ENCODE measurements around the gene KIF18B. TPM values are rescaled to one million over a fixed set of nuclear protein-coding genes. Genes with fewer than 3 reads are reported as not detected.

KIF18B gene
- total and polyA plus RNA-seq, 9 donors: 0.10 to 0.79 (median 0.17) TPM; not detected in 3

DNA sequence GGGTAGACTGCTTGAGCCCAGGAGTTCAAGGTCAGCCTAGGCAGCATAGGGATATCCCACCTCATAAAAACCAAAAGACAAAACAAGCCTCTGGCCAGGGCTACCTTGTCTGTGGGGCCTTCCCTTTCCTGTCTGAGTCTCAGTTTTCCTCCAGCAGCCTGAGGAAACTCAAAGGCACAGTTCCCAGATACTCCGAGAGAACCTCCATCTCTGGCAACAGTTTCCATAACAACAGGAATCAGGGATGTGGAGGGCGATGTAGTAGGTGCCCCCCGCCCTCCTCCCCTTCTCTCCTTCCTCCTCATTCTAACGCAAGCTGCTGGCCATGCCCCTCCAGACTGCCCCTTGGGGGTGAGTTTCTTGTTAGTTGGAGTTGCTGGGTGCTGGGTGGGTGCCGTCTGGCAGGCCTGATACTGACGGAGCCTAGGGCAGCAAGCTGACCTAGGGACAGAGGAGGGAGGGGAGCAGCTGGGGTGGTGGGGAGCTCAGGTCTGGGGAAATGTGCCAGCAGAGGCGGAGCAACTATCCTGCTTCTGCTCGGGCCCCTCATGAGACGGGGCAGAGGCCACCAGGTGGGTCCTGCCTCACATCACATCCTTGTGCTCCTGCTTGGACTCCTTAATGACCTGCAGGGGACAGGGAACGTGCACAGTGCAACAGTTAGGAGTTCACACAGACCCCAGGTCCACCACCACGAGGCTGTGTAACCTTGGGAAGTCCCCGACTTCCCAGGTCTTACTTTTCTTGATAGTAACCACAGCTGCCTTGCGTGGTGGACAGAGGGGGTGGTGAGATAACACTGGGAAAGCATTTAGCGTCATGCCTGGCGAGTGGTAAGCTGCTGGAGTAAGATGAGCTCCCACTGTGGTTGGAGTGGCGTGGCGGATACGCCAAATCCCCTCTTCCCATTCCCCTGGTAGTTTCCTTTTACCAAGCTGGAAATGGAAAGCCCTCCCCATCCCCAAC is 40.5 kb downstream of the KIF18B start:
- H3K27ac ChIP-seq: no peak overlapping the region
- H3K4me1 ChIP-seq (ENCODE audit: insufficient read depth): peaks cover 5% of the 10 kb centered on the region
- DNase-seq: no peak
- H3K36me3 ChIP-seq: no peaks in the 10 kb centered on the region
- H3K27me3 ChIP-seq: no peaks in the 10 kb centered on the region
- H3K9me3 ChIP-seq: no peaks in the 10 kb centered on the region
- 40 to 43% (median 42%) methylated on average over 18 of the region's 18 CpGs for WGBS, 3 donors
- H3K4me3 ChIP-seq: no peak overlapping the region
- TF ChIP-seq, protein P1, sequence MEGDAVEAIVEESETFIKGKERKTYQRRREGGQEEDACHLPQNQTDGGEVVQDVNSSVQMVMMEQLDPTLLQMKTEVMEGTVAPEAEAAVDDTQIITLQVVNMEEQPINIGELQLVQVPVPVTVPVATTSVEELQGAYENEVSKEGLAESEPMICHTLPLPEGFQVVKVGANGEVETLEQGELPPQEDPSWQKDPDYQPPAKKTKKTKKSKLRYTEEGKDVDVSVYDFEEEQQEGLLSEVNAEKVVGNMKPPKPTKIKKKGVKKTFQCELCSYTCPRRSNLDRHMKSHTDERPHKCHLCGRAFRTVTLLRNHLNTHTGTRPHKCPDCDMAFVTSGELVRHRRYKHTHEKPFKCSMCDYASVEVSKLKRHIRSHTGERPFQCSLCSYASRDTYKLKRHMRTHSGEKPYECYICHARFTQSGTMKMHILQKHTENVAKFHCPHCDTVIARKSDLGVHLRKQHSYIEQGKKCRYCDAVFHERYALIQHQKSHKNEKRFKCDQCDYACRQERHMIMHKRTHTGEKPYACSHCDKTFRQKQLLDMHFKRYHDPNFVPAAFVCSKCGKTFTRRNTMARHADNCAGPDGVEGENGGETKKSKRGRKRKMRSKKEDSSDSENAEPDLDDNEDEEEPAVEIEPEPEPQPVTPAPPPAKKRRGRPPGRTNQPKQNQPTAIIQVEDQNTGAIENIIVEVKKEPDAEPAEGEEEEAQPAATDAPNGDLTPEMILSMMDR (IDR thresholded peaks at IDR 0.05): no peak
- TF ChIP-seq EP300 (IDR thresholded peaks at IDR 0.05) (no peak), POLR2A (IDR thresholded peaks at IDR 0.05) (no peak)
- intact Hi-C loops (cut with DNase I): no loop called here

DNA sequence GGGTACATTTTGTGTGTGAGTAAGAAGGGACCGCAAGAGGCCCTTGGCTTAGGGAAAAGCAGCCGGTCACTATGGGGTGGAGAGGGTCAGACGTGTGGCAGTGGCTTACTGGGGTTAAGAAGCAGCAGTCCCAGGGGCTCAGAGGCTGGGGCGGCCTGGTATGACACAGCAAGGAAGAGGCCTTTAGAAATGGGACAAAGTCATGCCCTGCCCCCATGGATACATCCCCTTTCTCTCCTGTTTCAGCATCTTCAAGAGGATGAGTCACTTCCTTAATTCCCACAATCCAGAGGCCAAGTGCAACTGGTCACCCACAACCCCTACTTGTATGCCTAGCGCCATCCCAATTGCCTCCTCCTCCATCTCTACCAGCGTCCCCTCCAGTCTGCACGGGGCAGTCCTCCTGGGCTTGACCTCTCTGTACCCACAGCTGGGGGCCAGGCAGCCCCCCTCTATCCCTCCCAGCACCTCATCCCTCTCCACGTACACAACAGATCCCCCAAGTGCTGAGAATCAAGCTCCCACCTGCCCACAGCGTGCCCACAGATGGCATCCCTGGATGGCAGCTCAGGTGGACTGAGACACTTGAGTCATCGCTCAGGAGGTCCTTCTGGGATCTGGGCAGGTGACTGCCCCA is 41.4 kb downstream of the KIF18B start:
- no peaks in the 10 kb centered on the region for H3K36me3 ChIP-seq
- H3K4me1 ChIP-seq (ENCODE audit: insufficient read depth): no peaks in the 10 kb centered on the region
- 73 to 79% (median 74%) methylated on average over 10 of the region's 10 CpGs for WGBS, 3 donors
- DNase-seq: no peak
- H3K4me3 ChIP-seq: no peak overlapping the region
- H3K27ac ChIP-seq: no peak overlapping the region
- intact Hi-C loops (cut with DNase I): no loop called here
- H3K27me3 ChIP-seq: no peaks in the 10 kb centered on the region
- no peaks in the 10 kb centered on the region for H3K9me3 ChIP-seq
- no peak for TF ChIP-seq POLR2A (IDR thresholded peaks at IDR 0.05)
- no peak for TF ChIP-seq EP300 (IDR thresholded peaks at IDR 0.05)
- TF ChIP-seq, protein P1 (IDR thresholded peaks at IDR 0.05): no peak

DNA sequence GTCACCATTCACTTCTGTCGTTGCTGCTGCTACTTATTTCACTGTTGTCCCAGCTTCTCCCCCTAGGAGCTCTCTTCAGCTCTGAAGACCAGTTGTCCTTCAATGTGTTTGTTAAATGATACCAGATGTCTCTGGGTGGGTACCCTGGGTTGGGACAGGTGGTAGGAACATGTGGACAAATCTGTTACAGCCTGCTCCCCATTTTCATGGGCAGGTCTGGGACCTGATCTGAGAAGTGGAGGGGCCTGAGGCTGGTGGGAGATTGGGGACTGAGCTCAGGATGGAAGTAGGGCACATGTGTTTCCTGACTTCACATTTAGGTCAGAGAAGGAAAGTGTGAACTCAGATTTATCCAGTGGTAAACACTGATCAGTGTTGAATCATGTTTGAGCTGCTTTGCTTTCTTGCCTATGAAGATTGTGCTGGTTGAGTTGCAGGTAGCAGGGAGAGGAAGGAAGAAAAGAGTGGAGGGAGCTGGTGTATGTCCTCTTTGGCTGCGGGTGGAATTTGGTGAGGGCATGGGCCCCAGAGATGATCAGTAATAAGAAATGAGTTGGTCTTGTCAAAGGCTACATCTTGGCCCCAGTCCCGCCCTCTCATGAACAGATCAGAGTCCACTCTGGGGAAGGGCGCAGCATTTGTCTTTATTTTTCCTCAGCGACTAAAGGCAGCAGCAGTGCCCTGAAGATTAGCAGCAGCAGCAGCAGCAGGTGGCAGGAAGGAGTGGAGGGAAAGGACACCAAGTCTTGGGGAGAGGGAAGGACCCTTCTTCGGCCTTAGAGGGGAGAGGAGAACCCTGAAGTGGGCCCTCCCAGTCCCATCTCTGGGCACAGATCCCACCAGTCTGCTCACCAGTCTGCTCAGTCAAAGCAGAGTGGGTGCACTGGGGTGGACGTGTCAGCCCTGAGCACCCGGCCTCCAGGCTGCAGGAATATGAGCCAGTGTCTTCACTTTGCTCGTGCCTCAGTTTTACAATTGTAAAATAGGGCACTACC is 42.3 kb downstream of the KIF18B start:
- no peaks in the 10 kb centered on the region for H3K9me3 ChIP-seq
- no peak for TF ChIP-seq POLR2A (IDR thresholded peaks at IDR 0.05)
- TF ChIP-seq, protein P1 (IDR thresholded peaks at IDR 0.05): no peak
- TF ChIP-seq EP300 (IDR thresholded peaks at IDR 0.05): no peak
- no peak overlapping the region for H3K27ac ChIP-seq
- no peaks in the 10 kb centered on the region for H3K36me3 ChIP-seq
- H3K4me1 ChIP-seq (ENCODE audit: insufficient read depth): no peaks in the 10 kb centered on the region
- H3K4me3 ChIP-seq: no peak overlapping the region
- peak in 1 of 5 donors; percentile 7 for DNase-seq
- intact Hi-C loops (cut with DNase I): no loop called here
- 84 to 90% (median 88%) methylated on average over 9 of the region's 9 CpGs for WGBS, 3 donors
- H3K27me3 ChIP-seq: no peaks in the 10 kb centered on the region
